Measurements from ENCODE around the gene STARD3.
A peak's percentile ranks its signal among the peaks of the same experiment; 100 is the strongest.

STARD3 gene

GRCh38 chr17:39660397-39661385, 23.7 kb downstream of the STARD3 start:
- DNase-seq: no peak

- DNase-seq: no peak
Measured at GRCh38 chr17:39661744-39662541, 25.0 kb downstream of the STARD3 start.

GRCh38 chr17:39662551-39663339, 25.8 kb downstream of the STARD3 start:
- no peak for DNase-seq

GRCh38 chr17:39663340-39663687, 26.4 kb downstream of the STARD3 start:
- DNase-seq: no peak

- DNase-seq: no peak
Measured at GRCh38 chr17:39663688-39664580, 27.0 kb downstream of the STARD3 start.

GRCh38 chr17:39664581-39665561, 27.9 kb downstream of the STARD3 start, which contains the start of gene TCAP:
Gene TCAP, plus strand, starts transcription at chr17:39665349. Its CDS starts 11 bp downstream, at chr17:39665360.
- DNase-seq: no peak

- DNase-seq: no peak
Measured at GRCh38 chr17:39665642-39666224, 28.8 kb downstream of the STARD3 start.

GRCh38 chr17:39666231-39666600, 29.3 kb downstream of the STARD3 start:
- no peak for DNase-seq

- no peak for DNase-seq
Measured at GRCh38 chr17:39666601-39667261, 29.8 kb downstream of the STARD3 start.

GRCh38 chr17:39667262-39667944, 30.5 kb downstream of the STARD3 start:
- no peak for DNase-seq

- no peak for DNase-seq
Measured at GRCh38 chr17:39667945-39668924, 31.3 kb downstream of the STARD3 start, which contains the start of gene PNMT. Gene PNMT, plus strand, starts transcription at chr17:39668453. Its CDS starts 23 bp downstream, at chr17:39668476.

- no peak for DNase-seq
Measured at GRCh38 chr17:39669897-39670735, 33.2 kb downstream of the STARD3 start.

- no peak for DNase-seq
Measured at GRCh38 chr17:39670746-39671145, 33.8 kb downstream of the STARD3 start.

- DNase-seq: peak in 1 of 2 experiments; percentile 17
Measured at GRCh38 chr17:39671651-39672521, 34.9 kb downstream of the STARD3 start.

- no peak for DNase-seq
Measured at GRCh38 chr17:39672522-39673334, 35.8 kb downstream of the STARD3 start.

Measured in NCI-H446 (cell line).